H1 (cell line): ENCODE measurements around the gene AMMECR1L. TPM values are rescaled to one million over a fixed set of nuclear protein-coding genes. Genes with fewer than 3 reads are reported as not detected.
A peak's percentile ranks its signal among the peaks of the same experiment; 100 is the strongest.

Source experiments
- CTCF ChIA-PET: fragments of 300-600 bp; sonication (Branson Sonifier 250); formaldehyde crosslinking; loops from one replicate; lab custom pipeline; 2021; ENCODE audit not compliant: partially characterized antibody; lab: Charles Lee
- POLR2A ChIA-PET: fragments of 300-600 bp; sonication (Branson Sonifier 250); formaldehyde crosslinking; loops from one replicate; lab custom pipeline; 2021; ENCODE audit warnings: inconsistent platforms; ENCODE audit not compliant: partially characterized antibody; lab: Charles Lee
- DNase-seq, 2 experiments: peaks; one replicate each; pipeline versions ENCODE4 v3.0.0 to v3.0.0-alpha.2; 2010 to 2022; ENCODE audit warnings: low spot score in 2 of 2, low read depth in 1 of 2, mixed read lengths in 1 of 2
- FAIRE-seq: peaks from 2 replicates; lab custom pipeline; 2011; peaks lifted over from hg19 to GRCh38; lab: Jason Lieb, UNC
- H2AFZ ChIP-seq: 2 replicates; pipeline ENCODE4 v1.8.1; 2012; ENCODE audit warnings: low read length, inconsistent platforms
- H2AK5ac ChIP-seq: 2 replicates; pipeline ENCODE4 v1.6.1; 2013; ENCODE audit warnings: low read depth, low read length
- H2BK120ac ChIP-seq: replicated peaks from 2 replicates; pipeline ENCODE3; 2013; ENCODE audit warnings: low read depth, low read length, inconsistent platforms
- H2BK12ac ChIP-seq: 2 replicates; pipeline ENCODE4 v1.6.1; 2013; ENCODE audit warnings: low read depth, low read length
- H2BK15ac ChIP-seq: 2 replicates; pipeline ENCODE4 v1.6.1; 2013; ENCODE audit warnings: low read length
- H2BK20ac ChIP-seq: 2 replicates; pipeline ENCODE4 v1.6.1; 2013; ENCODE audit warnings: low read length
- H2BK5ac ChIP-seq: 2 replicates; pipeline ENCODE4 v1.6.1; 2013; ENCODE audit warnings: low read depth, low read length
- H3K14ac ChIP-seq: 2 replicates; pipeline ENCODE4 v1.6.1; 2013; ENCODE audit warnings: inconsistent platforms; ENCODE audit not compliant: insufficient read length
- H3K18ac ChIP-seq: 2 replicates; pipeline ENCODE4 v1.6.1; 2013; ENCODE audit warnings: low read length; ENCODE audit errors: extremely low read depth
- H3K23ac ChIP-seq: 2 replicates; pipeline ENCODE4 v1.6.1; 2013; ENCODE audit warnings: inconsistent platforms; ENCODE audit not compliant: insufficient read length
- H3K23me2 ChIP-seq: 2 replicates; pipeline ENCODE4 v1.6.1; 2013; ENCODE audit warnings: low read depth, low read length
- H3K27ac ChIP-seq: 2 replicates; pipeline ENCODE4 v1.6.1; 2011; ENCODE audit warnings: low read depth, low read length, inconsistent platforms
- H3K27me3 ChIP-seq, 4 experiments: replicated peaks in 1 of 4; 1 replicate in 1 of 4; 2 replicates in 3 of 4; pipeline versions ENCODE4 v1.6.1 to v1.8.1; 2011 to 2013; ENCODE audit warnings: low read length in 3 of 4, mild to moderate bottlenecking in 3 of 4, inconsistent platforms in 2 of 4, mixed read lengths in 2 of 4, moderate library complexity in 1 of 4; ENCODE audit not compliant: control insufficient read depth in 3 of 4, insufficient read depth in 3 of 4; ENCODE audit errors: extremely low read depth in 1 of 4
- H3K36me3 ChIP-seq, 4 experiments: 2 replicates each; pipeline versions ENCODE4 v1.6.1 to v1.8.1; 2011 to 2013; ENCODE audit warnings: mild to moderate bottlenecking in 4 of 4, low read length in 3 of 4, moderate library complexity in 2 of 4, control low read depth in 1 of 4, inconsistent platforms in 1 of 4; ENCODE audit not compliant: insufficient read depth in 4 of 4, control insufficient read depth in 2 of 4
- H3K4ac ChIP-seq: replicated peaks from 2 replicates; pipeline ENCODE3; 2013; ENCODE audit warnings: low read length, low read depth, mixed read lengths, inconsistent platforms; ENCODE audit not compliant: insufficient read length
- H3K4me1 ChIP-seq, 4 experiments: replicated peaks in 1 of 4; 1 replicate in 1 of 4; 2 replicates in 3 of 4; pipeline versions ENCODE4 v1.6.1 to v1.8.1; 2011 to 2013; ENCODE audit warnings: low read length in 3 of 4, inconsistent platforms in 2 of 4, mixed read lengths in 1 of 4; ENCODE audit not compliant: insufficient read depth in 4 of 4, control insufficient read depth in 3 of 4
- H3K4me2 ChIP-seq, 2 experiments: 2 replicates each; pipeline versions ENCODE4 v1.6.1 to v1.8.1; 2011 to 2013; ENCODE audit warnings: low read depth in 2 of 2, low read length in 2 of 2, control low read depth in 1 of 2, inconsistent platforms in 1 of 2, mild to moderate bottlenecking in 1 of 2; ENCODE audit not compliant: insufficient read depth in 1 of 2
- H3K4me3 ChIP-seq, 4 experiments: fragments of 200-600, 300-600 bp in 1 of 4; sonication (generic), shearing (Covaris generic), sonication (Bioruptor Twin) in 1 of 4; 2 replicates each; pipeline versions ENCODE4 v1.5.1 to v1.8.1; 2011 to 2016; ENCODE audit warnings: low read length in 4 of 4, low read depth in 3 of 4, control low read depth in 2 of 4, inconsistent platforms in 2 of 4, mild to moderate bottlenecking in 2 of 4, mixed read lengths in 1 of 4, moderate library complexity in 1 of 4; ENCODE audit not compliant: insufficient read depth in 2 of 4; ENCODE audit errors: extremely low read depth in 1 of 4
- H3K56ac ChIP-seq: replicated peaks from 2 replicates; pipeline ENCODE3; 2013; ENCODE audit warnings: low read depth, mild to moderate bottlenecking, mixed read lengths, low read length, inconsistent platforms; ENCODE audit not compliant: insufficient read length
- H3K79me1 ChIP-seq: 2 replicates; pipeline ENCODE4 v1.6.1; 2013; ENCODE audit warnings: low read depth, low read length, control low read depth
- H3K79me2 ChIP-seq, 2 experiments: 2 replicates each; pipeline versions ENCODE4 v1.6.1 to v1.8.1; 2012 to 2013; ENCODE audit warnings: low read length in 2 of 2, mild to moderate bottlenecking in 2 of 2, inconsistent platforms in 1 of 2; ENCODE audit not compliant: insufficient read depth in 2 of 2, control insufficient read depth in 1 of 2
- H3K9ac ChIP-seq, 4 experiments: replicated peaks in 1 of 4; 1 replicate in 1 of 4; 2 replicates in 3 of 4; pipeline versions ENCODE4 v1.6.1 to v1.8.1; 2011 to 2013; ENCODE audit warnings: low read depth in 3 of 4, low read length in 3 of 4, control low read depth in 2 of 4, mild to moderate bottlenecking in 2 of 4, moderate library complexity in 2 of 4, inconsistent platforms in 1 of 4; ENCODE audit errors: extremely low read depth in 1 of 4
- H3K9me3 ChIP-seq, 2 experiments: 2 replicates each; pipeline versions ENCODE4 v1.6.1 to v1.8.1; 2012 to 2013; ENCODE audit warnings: mild to moderate bottlenecking in 2 of 2, moderate library complexity in 2 of 2, control low read depth in 1 of 2, inconsistent platforms in 1 of 2, low read depth in 1 of 2, low read length in 1 of 2, mixed read lengths in 1 of 2; ENCODE audit not compliant: insufficient read depth in 2 of 2
- H4K20me1 ChIP-seq, 2 experiments: replicated peaks in 1 of 2; 2 replicates each; pipeline versions ENCODE3 to v1.8.1; 2011 to 2013; ENCODE audit warnings: inconsistent platforms in 2 of 2, low read length in 2 of 2, mild to moderate bottlenecking in 1 of 2; ENCODE audit not compliant: insufficient read depth in 2 of 2, control insufficient read depth in 1 of 2
- H4K5ac ChIP-seq: 2 replicates; pipeline ENCODE4 v1.6.1; 2013; ENCODE audit warnings: low read length, low read depth, mixed read lengths, inconsistent platforms; ENCODE audit not compliant: insufficient read length
- H4K8ac ChIP-seq: 2 replicates; pipeline ENCODE4 v1.8.0; 2013; ENCODE audit warnings: mild to moderate bottlenecking, moderate library complexity, low read length, inconsistent platforms; ENCODE audit not compliant: insufficient read depth; ENCODE audit errors: extremely low read depth
- H4K91ac ChIP-seq: replicated peaks from 2 replicates; pipeline ENCODE3; 2013; ENCODE audit warnings: low read length, mixed read lengths, inconsistent platforms; ENCODE audit not compliant: insufficient read length
- FOSL1 ChIP-seq: IDR thresholded peaks from 2 replicates; pipeline ENCODE4 v1.6.1; 2011; ENCODE audit warnings: mild to moderate bottlenecking, low read depth, low read length, moderate library complexity; ENCODE audit not compliant: insufficient read depth
- HDAC6 ChIP-seq: IDR thresholded peaks from one replicate; pipeline ENCODE4 v1.7.1; 2012; ENCODE audit warnings: low read depth, mild to moderate bottlenecking, inconsistent platforms, low read length, moderate library complexity
- WGBS, 2 experiments: shearing (Covaris generic) in 1 of 2; methylation state at CpG; one replicate each; pipeline versions ENCODE4 v1.1.6 to v1.1.7; 2013 to 2015; ENCODE audit warnings: low lambda C conversion rate in 2 of 2, mixed read lengths in 2 of 2, inconsistent platforms in 1 of 2, low coverage in 1 of 2, missing lambda C conversion rate in 1 of 2; ENCODE audit not compliant: insufficient replicate concordance in 2 of 2, insufficient coverage in 1 of 2, insufficient read length in 1 of 2; ENCODE audit errors: extremely low coverage in 1 of 2, missing lambda C conversion rate in 1 of 2; 5-methylcytosine and 5-hydroxymethylcytosine counted together
- polyA plus RNA-seq, 7 experiments: library from polyadenylated mRNA; depleted of rRNA in 3 of 7; stranded (reverse) in 5 of 7; unstranded in 2 of 7; fragments of >200 nt in 5 of 7; fragments of 200-250 nt in 2 of 7; gene quantifications; 1 replicate in 5 of 7; 2 replicates in 1 of 7; 4 replicates in 1 of 7; pipeline versions ENCODE4 v1.2.1 to v1.2.3, GENCODE V29; 2011 to 2013; ENCODE audit warnings: missing spikeins in 2 of 7, mixed read lengths in 2 of 7
- total RNA-seq: library from RNA; stranded (reverse); fragmentation: NEBNext Ultra II Directional; extraction: Animal tissue kit (Norgen Biotek cat#: 25700); gene quantifications from 2 replicates; pipeline ENCODE4 v1.2.1, GENCODE V29; 2021
- TF ChIP-seq, protein P1 (sequence below): IDR thresholded peaks from 2 replicates; pipeline ENCODE4 v1.6.1; 2012; ENCODE audit warnings: low read length, inconsistent platforms
- TF ChIP-seq, protein P2 (sequence below): IDR thresholded peaks from 2 replicates; pipeline ENCODE4 v1.6.1; 2012; ENCODE audit warnings: inconsistent platforms
- TF ChIP-seq, protein P3 (sequence below): IDR thresholded peaks from 2 replicates; pipeline ENCODE4 v1.6.1; 2012; ENCODE audit warnings: inconsistent platforms

AMMECR1L gene
- total and polyA plus RNA-seq, 2 of the 8 experiments (the other 6 are each of a cell fraction or from before 2014, with no cell fraction given): 10.1 to 18.8 TPM

DNA sequence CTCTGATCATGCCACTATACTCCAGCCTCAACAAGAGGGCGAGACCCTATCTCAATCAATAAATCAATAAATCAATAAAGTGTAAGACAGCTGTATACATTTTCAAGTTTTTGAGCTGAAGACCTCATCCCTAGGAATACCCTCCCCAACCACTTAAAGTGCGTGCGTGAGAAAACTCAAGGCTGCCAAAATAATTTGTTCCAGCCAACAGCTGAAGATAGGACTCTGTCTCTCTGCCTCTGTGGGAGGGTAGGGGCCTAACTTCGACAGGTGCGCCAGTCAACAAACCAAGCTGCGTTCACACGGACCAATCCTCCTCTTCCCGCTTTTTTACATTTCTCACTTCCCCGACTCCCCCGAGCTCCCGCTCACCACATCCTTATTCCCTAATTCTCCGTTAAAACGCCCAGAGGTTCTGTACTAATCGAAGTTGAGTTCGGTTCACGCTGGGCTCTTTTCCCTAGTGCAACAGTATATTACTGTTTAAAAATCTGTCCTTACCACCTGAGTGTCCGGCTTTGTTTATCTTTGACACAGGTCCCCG lies 28.4 kb downstream of the AMMECR1L start:
- Histone ChIP-seq H2BK120ac (no peak overlapping the region), H2BK15ac (no peak overlapping the region), H3K14ac (no peak overlapping the region), H3K79me1 (peaks cover 14% of the 10 kb centered on the region), H2AK5ac (no peak overlapping the region), H2BK20ac (no peak overlapping the region), H2AFZ (no peak overlapping the region), H3K4me1 (peaks cover 3 to 10% (median 5%) of the 10 kb centered on the region in 4 experiments), H2BK12ac (no peak overlapping the region), H3K23me2 (peaks cover 6% of the 10 kb centered on the region; the same call in 1 of the 2 replicates), H3K4me2 (peak overlapping the region; percentile 66 to 92), H4K5ac (peak overlapping the region; percentile 77), H4K91ac (no peak overlapping the region), H3K36me3 (peaks cover 0 to 8% (median 0%) of the 10 kb centered on the region in 4 experiments; a peak in 3 of 8 replicates), H3K9me3 (no peaks in the 10 kb centered on the region), H3K23ac (no peak overlapping the region), H4K20me1 (peaks cover 2 to 14% of the 10 kb centered on the region in 2 experiments), H3K18ac (peak overlapping the region; percentile 95; the same call in 1 of the 2 replicates), H4K8ac (no peak overlapping the region), H3K9ac (peak overlapping the region; percentile 36 to 88 (median 87)), H3K27me3 (no peaks in the 10 kb centered on the region), H3K4me3 (peak overlapping the region; percentile 65 to 88 (median 81)), H3K27ac (no peak overlapping the region), H3K56ac (no peak overlapping the region), H3K79me2 (peaks cover 13 to 54% of the 10 kb centered on the region in 2 experiments), H2BK5ac (peak overlapping the region; percentile 88), H3K4ac (peak overlapping the region; percentile 15)
- ChIA-PET CTCF (interaction anchor here (1.4 kb wide), 1 partner anchor 25 kb away, joined by 5 read pairs; no protein-coding TSS in a partner anchor), POLR2A (interaction anchor here (0.7 to 2.2 kb wide), 7 partner anchors 13 to 171 kb away, joined by 3 to 7 read pairs (median 4); partner anchors contain the start of genes SAP130 and WDR33)
- no peak for FAIRE-seq
- WGBS, 2 experiments: 10% methylated on average over 18 of the region's 18 CpGs; no CpG with 5 or more reads in 1 of the 2 experiments
- DNase-seq: no peak
- TF ChIP-seq, protein P1, sequence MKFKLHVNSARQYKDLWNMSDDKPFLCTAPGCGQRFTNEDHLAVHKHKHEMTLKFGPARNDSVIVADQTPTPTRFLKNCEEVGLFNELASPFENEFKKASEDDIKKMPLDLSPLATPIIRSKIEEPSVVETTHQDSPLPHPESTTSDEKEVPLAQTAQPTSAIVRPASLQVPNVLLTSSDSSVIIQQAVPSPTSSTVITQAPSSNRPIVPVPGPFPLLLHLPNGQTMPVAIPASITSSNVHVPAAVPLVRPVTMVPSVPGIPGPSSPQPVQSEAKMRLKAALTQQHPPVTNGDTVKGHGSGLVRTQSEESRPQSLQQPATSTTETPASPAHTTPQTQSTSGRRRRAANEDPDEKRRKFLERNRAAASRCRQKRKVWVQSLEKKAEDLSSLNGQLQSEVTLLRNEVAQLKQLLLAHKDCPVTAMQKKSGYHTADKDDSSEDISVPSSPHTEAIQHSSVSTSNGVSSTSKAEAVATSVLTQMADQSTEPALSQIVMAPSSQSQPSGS: no peak
- TF ChIP-seq HDAC6 (no peak), FOSL1 (no peak)
- TF ChIP-seq, protein P2, sequence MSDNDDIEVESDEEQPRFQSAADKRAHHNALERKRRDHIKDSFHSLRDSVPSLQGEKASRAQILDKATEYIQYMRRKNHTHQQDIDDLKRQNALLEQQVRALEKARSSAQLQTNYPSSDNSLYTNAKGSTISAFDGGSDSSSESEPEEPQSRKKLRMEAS: peak; percentile 60
- TF ChIP-seq, protein P3, sequence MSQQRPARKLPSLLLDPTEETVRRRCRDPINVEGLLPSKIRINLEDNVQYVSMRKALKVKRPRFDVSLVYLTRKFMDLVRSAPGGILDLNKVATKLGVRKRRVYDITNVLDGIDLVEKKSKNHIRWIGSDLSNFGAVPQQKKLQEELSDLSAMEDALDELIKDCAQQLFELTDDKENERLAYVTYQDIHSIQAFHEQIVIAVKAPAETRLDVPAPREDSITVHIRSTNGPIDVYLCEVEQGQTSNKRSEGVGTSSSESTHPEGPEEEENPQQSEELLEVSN: peak; percentile 85
